OCI-LY3 (cell line): Measurements from ENCODE around the gene SLC8A1.

ENCODE experiments used
- CTCF ChIP-seq: fragments of 200-600, 300-600 bp; sonication (generic); IDR thresholded peaks from 2 replicates; pipeline ENCODE4 v1.5.1; 2014; ENCODE audit warnings: antibody characterized with exemption, low read length, low read depth
- EZH2phosphoT487 ChIP-seq: fragments of 200-600 bp; shearing (Covaris generic); IDR thresholded peaks from 2 replicates; pipeline ENCODE4 v1.6.1; 2018; ENCODE audit warnings: antibody characterized with exemption, mixed run types, low read depth

DNA sequence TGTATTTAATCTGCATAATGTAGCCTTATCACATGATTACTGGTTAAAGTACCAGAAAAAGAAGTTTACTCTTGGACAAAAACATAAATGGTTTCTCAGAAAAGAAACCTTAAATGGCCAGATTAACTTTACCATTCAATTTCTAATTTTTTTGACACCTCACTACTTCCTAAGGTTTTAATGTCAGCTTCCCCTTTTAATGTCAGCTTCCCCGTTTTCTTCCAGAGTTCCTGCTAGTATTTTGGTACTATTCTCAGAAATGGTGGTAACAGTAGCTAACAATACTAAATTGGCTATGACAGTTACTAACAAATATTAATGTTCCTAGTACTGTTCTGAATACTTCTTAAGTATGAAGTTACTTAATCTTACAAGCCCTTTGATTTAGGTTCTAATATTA is 22.4 kb upstream of the SLC8A1 start:
- TF ChIP-seq CTCF (no peak), EZH2phosphoT487 (no peak)
